ENCODE data around the gene RASSF7.

RASSF7 gene

DNA sequence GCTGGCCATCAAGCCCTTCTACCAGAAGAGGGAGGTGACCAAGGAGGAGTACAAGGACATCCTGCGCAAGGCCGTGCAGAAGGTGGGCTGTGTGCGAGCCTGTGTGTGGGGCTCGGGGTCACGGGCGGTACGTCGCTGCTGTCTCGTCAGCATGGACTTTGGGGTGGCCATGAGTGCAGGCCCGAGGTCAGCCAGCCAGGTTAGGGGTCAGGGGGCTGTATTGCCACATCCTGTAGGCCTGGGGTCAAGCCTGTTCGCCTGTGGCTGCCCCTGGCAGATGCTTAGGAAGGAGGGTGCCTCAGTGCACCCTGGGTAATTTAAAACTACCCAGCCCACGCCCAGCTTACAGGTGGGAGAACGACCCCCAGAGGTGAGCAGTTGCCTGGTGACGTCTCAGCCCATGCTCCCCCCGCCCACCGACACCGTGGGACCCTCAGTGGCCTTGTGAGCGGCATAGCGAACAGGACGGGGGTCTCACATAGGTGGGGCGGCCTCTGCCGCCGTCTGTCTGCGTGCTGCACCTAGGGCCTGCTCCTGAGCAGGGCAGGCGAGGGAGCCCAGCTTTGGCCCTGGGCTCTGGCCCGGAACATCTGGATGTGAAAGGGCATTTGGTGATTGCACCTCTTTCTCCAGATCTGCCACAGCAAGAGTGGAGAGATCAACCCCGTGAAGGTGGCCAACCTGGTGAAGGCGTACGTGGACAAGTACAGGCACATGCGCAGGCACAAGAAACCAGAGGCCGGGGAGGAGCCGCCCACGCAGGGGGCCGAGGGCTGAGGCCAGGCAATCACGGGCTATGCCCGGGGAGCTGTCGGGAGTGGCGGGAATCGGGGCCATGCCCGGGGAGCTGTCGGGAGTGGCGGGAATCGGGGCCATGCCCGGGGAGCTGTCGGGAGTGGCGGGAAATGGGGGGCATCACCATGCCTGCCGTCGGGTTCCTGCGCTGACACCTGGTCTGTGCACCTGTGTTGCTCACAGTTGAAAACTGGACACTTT, 50.5 kb downstream of the RASSF7 start:
- no peak for DNase-seq

DNA sequence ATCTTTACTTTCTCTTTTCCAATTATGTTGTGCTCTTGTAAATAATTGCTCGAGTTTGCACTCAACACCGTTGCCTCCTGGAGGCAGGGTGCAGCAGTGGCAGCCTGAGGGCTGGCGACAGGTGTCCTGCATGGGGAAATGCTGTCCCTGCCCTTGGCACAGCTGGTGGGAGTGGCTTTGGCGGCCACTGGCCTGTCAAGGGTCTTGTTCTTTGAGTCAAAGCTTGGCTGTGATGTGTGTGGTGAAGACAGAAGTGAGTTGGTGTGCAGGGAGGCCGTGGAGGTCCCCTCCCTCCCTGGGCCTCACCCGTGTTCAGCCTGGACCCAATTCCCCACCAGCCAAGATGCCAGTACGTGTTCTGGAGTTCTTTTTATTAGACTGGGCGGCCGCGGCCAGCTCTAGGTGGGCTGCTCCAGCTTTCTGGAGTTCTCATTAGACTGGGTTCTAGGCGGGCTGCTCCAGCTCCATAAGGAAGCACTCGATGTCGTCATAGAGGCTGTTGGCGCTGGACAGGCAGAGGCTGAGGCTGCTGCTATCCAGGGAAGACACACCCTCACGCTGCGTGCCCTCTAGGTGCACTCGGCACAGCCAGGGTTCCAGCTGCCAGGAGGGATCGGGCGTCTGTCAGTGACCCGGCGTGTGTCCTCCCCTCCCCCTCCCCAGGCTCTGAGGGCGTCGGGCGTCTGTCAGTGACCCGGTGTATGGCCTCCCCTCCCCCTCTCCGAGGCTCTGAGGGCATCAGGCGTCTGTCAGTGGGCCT, 51.6 kb downstream of the RASSF7 start:
- peak in 1 of 2 experiments; percentile 49 for DNase-seq

DNA sequence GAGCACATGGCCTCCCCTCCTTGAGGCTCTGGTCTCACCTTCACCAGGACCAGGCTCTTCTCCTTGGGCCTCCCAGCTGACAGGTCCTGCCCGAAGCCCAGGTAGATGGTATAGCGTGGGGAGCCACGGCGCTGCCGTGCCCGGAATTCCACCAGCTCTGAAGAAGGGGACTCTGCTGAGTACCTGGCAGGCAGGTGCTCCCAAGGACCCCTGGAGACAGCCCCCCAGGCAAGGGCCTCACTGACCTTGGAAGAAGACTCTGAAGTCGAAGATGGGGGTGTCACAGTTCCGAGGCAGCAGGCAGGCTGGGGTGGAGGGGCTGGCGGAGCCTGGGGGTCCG, 52.2 kb downstream of the RASSF7 start:
- no peak for DNase-seq

DNA sequence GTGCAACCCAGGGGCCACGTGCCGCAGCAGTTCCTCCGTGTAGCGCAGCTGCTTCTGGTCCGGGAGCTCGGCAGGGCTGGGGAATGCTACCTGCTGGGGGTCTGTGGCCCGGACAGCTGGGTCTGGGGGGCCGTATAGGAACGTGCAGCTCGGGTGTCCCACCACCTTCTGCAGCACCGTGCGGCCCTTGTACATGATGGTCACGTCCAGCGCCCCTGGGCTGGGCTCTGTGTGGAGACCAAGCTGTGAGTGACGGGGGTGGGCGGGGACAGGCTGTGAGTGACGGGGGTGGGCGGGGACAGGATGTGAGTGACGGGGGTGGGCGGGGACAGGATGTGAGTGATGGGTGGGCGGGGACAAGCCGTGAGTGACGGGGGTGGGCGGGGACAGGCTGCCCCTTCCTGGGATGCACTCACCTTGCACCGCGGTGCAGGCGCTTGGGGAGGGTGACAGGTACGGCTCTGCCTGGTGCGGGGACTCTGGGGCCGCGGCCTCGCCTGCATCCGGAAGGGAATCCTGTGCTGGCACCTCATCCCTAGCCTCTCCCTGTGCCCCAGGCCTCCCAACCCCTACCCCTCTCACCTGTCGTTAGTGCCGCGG, 52.7 kb downstream of the RASSF7 start:
- peak; percentile 88 to 91 for DNase-seq

All from activated T-cell treated with anti-CD3 and anti-CD28 coated beads, Interleukin-2, amount 50 U/mL, for 48 hours (primary cell).